ENCODE data around the gene PIK3CA. TPM values are rescaled to one million over a fixed set of nuclear protein-coding genes. Genes with fewer than 3 reads are reported as not detected.
"Not testable (repeated sequence)": the region's sequence is repeated elsewhere in the genome, so short reads cannot be mapped to it uniquely, and the experiment has no call there.

PIK3CA gene
- total RNA-seq: 10 to 100 TPM; 13.0 to 18.0 TPM
- long read RNA-seq, full-length matches to known transcripts: 7 of 8 reads
- long read RNA-seq, partial matches to known transcripts: 0 of 8 reads
- long read RNA-seq, other reads (novel, unspliced or antisense): 1 of 8 reads

DNA sequence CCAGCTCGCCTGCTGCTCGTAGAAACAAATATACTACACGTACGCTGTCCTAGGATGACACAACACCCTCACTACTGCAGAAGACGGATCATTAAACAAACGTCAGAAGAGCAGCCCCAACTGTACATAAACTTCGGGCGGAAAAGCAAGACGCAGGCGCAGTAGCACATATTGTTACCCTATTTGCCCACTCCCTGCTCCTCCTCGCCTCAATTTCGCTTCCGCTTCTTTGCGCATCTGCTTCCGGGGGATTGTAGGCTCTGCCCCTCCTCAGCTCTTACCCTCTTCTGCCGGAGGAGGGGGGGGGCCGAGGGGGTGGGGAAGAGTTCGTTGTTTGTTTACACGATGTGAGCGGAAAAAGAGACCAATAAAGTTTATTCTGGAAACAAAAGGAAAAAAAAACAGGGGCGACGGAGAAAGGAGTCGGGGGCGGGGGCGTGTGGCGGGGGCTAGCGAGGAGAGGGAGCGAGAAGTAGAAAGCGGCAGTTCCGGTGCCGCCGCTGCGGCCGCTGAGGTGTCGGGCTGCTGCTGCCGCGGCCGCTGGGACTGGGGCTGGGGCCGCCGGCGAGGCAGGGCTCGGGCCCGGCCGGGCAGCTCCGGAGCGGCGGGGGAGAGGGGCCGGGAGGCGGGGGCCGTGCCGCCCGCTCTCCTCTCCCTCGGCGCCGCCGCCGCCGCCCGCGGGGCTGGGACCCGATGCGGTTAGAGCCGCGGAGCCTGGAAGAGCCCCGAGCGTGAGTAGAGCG, at the start of gene PIK3CA:
PIK3CA (plus strand) TSS at position 485 of the 743 bp plus-strand sequence. CDS start 50,469 bp downstream, outside the sequence.
- DNase-seq (peak; percentile 91 to 98), ATAC-seq (peak; percentile 89)
- intact Hi-C loops (cut with DNase I, micrococcal nuclease): loop anchor here in 1 of 2 donors (5.0 to 10.0 kb wide), 2 partner anchors 133 to 174 kb away; partner anchors contain the start of gene ZNF639

DNA sequence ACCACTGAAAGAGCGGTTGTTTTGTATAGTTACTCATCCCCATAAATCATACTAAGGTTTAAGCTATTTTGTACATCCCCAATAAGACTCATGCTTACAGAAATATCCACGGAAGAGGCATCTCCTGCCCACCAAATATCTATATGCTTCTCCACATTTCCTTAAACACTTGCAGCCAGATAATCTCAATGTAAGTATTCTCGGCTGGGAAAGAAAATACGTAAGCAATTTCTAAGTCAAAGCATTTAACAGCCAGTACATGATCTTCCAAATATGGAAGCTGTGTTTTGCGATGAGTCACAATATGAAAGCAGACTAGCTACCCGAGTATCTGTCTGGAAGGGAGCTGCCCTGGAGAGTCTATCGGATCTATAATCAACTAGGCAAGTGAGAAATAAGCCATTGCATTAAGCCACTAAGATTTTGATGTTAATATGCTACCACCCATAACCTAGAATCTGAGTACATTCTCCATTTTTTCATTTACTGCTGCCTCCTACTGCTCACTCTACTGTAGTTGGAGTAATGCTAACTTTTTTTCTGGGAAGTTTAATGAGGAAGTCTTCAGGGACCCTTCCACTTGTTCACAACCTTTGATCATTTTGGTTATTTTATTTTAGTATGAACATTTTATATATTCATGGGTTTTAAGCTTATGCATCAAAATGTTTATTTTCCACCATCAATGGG, 49.6 kb upstream of the PIK3CA start:
- no peak for ATAC-seq
- intact Hi-C loops (cut with DNase I, micrococcal nuclease): no loop called here
- DNase-seq: no peak

DNA sequence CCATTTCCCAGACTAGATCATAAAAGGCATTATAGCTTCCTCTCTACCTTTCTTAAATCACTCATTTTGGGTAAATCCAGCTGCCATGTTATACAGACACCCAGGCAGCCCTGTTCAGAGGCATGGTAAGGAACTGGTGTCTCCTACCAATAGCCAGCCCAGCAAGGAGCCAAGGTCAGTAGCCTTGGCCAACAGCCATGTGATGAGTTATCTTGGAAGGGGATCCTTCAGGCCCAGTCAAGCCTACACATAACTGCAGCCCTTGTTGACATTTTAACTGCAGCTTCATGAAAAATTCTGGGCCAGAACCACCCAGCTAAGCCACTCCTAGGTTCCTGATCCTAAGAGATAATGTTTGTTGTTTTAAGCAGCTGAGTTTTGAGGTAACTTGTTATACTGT, 47.5 kb upstream of the PIK3CA start:
- intact Hi-C loops (cut with DNase I, micrococcal nuclease): no loop called here
- DNase-seq: no peak
- ATAC-seq: no peak

DNA sequence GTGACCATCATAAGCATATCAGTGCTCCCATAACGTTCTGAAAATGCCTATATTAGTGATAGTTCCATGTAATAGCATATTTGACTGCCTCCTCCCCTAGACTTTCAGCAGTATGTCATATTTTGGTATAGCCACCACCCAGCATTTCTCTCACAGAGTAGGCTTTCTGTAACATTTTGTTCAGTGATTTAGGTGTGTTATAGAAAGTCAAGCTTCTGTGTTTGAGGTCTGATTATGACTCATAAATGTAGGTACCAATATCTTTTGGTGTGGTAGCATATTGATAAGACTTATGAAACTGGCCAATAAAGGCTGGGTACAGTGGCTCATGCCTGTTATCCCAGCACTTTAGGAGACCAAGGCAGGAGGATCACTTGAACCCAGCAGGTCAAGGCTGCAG, 42.3 kb upstream of the PIK3CA start:
- DNase-seq (no peak), ATAC-seq (no peak)
- intact Hi-C loops (cut with DNase I, micrococcal nuclease): no loop called here

DNA sequence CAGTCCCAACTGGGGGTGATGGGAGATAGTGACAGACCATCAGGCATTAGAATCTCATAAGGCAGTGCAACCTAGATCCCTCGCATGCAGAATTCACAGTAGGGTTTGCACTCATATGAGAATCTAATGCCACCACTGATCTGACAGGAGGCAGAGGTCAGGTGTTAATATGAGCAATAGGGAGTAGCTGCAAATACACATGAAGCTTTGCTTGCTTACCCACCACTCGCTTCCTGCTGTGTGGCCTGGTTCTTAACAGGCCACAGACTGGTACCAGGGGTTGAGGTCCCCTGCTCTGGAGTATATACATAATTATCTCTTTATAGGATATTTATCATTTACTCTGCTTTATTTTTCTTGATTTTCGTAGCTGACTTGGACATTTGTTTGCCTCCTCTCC, 40.5 kb upstream of the PIK3CA start:
- intact Hi-C loops (cut with DNase I, micrococcal nuclease): no loop called here
- DNase-seq (no peak), ATAC-seq (no peak)

DNA sequence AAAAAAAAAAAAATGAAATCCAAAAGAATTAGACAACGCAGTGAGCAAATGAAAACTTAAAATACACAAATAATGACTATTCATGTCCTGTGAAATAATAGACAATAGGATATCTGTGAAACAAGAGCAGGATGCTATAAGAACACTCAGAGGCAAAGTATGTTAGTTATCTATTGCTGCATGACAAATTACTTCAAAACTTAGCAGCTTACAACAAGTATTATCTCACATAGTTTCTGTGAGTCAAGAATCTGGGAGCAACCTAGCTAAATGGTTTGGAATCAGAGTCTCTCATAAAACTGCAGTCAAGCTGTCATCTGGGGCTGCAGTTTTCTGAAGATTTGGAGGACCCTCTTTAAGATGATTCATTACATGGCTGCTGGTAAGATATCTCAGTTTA, 40.1 kb upstream of the PIK3CA start:
- ATAC-seq (no peak), DNase-seq (no peak)
- intact Hi-C loops (cut with DNase I, micrococcal nuclease): no loop called here

DNA sequence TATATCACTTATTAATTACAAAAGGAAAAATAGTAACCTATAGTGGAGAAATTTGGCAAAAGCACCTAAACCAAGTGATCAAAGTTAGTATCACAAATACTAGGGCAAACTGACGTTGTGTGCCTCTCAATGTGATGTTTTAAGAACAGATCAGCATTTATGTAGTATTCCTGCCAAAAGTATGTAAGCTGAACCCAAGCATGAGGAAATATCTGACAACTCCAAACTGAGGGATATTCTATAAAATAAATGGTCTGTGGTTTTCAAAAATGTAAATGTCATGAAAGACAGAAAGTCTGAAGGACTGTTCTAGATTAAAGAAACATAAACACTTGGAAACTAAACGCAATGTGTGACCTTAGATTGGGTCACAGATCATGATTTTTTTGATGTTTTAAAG, 34.3 kb upstream of the PIK3CA start:
- no peak for DNase-seq
- ATAC-seq: no peak
- intact Hi-C loops (cut with DNase I, micrococcal nuclease): no loop called here

DNA sequence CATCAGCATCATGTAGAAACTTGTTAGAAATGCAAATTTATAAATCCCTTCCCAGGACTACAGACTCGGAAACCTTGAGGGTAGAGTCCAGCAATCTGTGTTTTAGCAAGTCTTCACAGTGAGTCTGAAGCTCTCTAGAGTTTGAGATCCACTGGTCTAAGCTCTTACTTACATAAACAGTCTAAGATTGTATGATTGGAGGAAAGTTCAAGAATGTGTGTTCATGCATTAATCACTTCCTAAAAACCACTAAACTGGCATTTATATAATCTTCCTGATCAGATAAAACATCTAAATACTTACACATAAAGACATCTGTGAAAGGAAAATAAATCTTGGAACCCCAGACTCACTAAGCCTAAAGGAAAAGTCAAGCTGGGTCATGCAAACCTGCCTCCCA, 32.7 kb upstream of the PIK3CA start:
- DNase-seq; intact Hi-C loops (cut with DNase I, micrococcal nuclease); ATAC-seq: not testable (repeated sequence)

DNA sequence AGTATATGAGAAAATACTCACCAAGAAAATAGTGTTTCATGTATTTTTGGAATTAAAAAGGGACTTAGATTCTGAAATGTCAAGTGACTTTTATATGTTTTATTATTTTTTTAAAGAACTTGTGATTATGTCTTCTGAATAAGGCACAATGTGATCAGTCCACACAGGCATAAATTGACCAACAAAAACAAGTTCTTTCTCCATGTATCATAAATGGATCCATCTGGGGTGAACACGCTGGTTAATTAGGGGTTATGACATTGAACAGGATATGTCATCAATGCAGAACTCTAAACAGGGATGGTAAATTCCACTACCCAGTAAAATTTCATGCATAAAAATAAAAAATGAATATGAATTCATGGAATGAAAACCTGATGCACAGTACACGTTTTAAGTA, 31.3 kb upstream of the PIK3CA start:
- intact Hi-C loops (cut with DNase I, micrococcal nuclease): no loop called here
- no peak for DNase-seq
- no peak for ATAC-seq

DNA sequence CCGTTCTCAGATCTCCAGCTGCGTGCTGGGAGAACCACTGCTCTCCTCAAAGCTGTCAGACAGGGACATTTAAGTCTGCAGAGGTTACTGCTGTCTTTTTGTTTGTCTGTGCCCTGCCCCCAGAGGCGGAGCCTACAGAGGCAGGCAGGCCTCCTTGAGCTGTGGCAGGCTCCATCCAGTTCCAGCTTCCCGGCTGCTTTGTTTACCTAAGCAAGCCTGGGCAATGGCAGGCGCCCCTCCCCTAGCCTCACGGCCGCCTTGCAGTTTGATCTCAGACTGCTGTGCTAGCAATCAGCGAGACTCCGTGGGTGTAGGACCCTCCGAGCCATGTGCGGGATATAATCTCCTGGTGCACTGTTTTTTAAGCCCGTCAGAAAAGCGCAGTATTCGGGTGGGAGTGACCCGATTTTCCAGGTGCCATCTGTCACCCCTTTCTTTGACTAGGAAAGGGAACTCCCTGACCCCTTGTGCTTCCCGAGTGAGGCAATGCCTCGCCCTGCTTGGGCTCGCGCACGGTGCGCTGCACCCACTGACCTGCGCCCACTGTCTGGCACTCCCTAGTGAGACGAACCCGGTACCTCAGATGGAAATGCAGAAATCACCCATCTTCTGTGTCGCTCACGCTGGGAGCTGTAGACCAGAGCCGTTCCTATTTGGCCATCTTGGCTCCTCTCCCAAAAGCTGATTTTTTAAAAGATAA, 15.8 kb upstream of the PIK3CA start:
- intact Hi-C loops (cut with DNase I, micrococcal nuclease); ATAC-seq: not testable (repeated sequence)
- DNase-seq: peak; percentile 71 to 78

DNA sequence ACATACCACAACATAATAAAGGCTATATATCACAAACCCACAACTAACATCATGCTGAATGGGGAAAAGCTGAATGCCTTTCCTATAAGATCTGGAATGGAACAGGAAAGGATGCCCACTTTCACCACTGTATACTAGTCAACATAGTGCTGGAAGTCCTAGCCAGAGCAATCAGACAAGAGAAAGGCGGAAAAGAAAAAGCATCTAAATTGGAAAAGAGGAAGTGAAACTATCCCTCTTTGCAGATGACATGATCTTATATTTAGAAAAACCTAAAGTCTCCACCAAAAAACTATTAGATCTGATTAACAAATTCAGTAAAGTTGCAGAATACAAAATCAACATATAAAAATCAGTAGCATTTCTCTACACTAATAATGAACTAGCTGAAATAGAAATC, 14.6 kb upstream of the PIK3CA start:
- DNase-seq: no peak
- no peak for ATAC-seq
- intact Hi-C loops (cut with DNase I, micrococcal nuclease): no loop called here

DNA sequence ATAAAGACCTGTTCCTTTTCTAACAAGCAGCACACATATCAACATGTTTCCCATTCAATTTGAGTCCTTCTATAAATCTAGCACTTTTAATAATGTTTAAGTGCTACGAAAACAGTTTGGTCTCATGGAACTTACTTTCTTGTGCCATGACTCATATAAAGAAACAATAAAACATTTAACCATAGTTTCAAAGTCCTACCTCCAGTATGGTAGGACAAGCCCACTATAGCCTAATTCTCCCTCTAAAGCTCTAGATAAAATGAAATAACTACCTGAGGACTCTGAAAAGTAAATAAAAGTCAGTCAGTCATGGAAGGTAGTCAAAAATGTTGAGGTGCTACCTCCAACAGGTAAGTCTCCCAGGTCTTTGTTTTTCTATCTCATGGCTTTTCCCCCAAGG, 12.0 kb upstream of the PIK3CA start:
- DNase-seq: no peak
- peak; percentile 92 for ATAC-seq
- intact Hi-C loops (cut with DNase I, micrococcal nuclease): no loop called here

DNA sequence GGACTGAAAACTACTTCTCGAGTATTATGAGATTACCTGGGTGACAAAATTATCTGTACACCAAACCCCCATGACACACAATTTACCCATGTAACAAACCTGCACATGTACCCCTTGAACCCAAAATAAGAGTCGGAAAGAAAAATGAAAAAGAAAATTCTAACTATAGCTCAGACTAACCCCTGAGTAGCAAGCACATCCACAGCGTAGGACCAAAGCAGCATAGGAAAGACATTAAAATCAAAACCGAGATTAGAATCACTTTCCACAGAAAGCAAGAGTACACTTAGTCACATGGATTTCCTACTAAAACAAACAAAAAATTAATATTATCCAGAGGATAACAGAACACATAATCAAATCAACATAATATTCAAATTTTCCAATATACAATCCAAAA, 6.3 kb upstream of the PIK3CA start:
- ATAC-seq (no peak), DNase-seq (no peak)
- intact Hi-C loops (cut with DNase I, micrococcal nuclease): loop anchor here in 1 of 2 donors (10.0 kb wide), 1 partner anchor 127 kb away; no protein-coding TSS in a partner anchor

DNA sequence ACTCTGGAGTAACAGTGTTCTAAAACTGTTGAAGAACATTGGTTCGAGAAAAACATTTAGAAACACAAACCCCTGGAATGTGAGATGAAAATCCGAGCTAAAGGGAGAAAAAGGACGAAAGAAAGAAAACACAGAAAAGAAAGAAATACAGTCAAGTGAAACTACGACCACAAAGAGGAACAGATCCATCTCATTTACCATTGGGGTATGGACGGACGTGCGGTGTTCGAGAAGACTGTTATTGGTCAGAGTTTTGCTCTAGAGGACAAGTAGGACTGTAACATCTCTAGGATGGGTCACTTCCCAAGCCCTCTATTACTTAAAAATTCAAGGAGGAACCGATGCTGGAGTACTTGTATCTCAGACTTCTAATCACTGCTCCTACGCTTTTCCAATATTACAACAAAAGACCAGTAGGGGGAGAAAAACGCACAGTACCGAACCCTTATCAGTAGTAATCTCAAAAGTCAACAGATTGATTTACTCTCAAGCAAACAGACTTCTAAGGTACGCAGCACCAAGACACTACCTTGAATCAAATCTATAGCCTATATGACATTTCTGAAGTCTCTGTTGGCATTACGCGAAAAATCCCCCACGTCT, 1.1 kb upstream of the PIK3CA start:
- peak in 1 of 2 donors; percentile 7 for DNase-seq
- ATAC-seq: peak; percentile 70
- intact Hi-C loops (cut with DNase I, micrococcal nuclease): loop anchor here in 1 of 2 donors (5.0 to 10.0 kb wide), 2 partner anchors 132 to 175 kb away; partner anchors contain the start of gene ZNF639

DNA sequence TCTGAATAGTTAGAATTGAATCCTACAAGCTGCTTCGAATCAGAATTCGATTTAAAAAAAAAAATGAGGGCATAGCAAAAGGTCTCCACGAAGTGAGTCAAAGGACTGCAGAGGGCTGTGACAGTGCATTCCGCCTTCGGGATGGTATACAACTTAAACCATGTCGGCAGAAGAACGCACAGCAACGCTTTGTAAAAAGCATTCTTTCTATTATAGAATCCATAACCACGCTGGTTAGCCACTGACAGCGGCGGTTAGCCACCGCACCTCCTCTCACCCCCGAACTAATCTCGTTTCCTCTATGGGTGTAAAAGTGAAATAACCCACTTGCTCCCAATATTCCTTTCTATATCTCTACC, 664 bp upstream of the PIK3CA start:
- peak; percentile 13 for ATAC-seq
- intact Hi-C loops (cut with DNase I, micrococcal nuclease): loop anchor here in 1 of 2 donors (5.0 to 10.0 kb wide), 2 partner anchors 133 to 175 kb away; partner anchors contain the start of gene ZNF639

DNA sequence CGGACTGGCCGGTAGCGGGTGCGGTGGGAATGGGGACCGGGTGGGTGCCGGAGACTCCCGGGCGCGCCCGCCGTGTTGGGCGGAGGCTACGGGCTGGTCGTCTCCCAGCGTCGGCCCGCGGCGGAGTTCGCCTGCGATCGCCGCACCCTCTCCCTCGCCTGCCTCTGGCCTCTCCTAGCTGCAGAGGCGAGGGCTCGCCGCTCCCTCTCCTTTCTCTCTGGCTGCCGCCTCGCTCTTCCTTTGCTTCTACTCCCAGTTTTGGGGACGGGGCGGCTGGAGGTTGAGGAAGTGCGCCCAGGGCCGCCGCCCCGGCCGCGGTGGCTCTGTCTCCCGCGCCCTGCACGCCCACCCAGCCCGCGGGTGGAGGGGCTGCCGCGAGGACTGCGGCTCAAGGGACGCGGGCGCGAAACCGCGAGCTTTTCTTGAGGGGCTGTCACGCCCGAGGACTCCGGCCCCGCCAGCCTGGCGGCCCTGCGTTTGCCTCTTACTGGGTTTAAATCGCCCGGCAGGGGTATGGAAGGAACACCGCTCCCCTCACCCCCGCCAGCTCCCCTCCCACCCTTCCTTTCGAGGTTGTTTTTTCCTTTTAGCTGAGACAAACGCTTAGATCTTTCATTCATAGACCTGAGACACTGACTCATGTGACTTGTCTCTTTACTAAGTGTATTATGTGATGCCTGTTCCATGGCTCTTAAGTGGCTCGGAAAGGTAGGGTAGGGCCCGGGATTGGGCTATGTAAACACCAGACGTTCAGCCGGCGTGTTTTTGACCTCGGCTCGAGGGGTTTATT, 654 bp downstream of the PIK3CA start:
- intact Hi-C loops (cut with DNase I, micrococcal nuclease): loop anchor here in 1 of 2 donors (5.0 to 10.0 kb wide), 2 partner anchors 134 to 173 kb away; partner anchors contain the start of gene ZNF639
- DNase-seq: peak; percentile 32 to 70
- peak; percentile 61 for ATAC-seq

More for the DNA sequence above, 664 bp upstream of the PIK3CA start:
- DNase-seq: peak in 1 of 2 donors; percentile 59

DNA sequence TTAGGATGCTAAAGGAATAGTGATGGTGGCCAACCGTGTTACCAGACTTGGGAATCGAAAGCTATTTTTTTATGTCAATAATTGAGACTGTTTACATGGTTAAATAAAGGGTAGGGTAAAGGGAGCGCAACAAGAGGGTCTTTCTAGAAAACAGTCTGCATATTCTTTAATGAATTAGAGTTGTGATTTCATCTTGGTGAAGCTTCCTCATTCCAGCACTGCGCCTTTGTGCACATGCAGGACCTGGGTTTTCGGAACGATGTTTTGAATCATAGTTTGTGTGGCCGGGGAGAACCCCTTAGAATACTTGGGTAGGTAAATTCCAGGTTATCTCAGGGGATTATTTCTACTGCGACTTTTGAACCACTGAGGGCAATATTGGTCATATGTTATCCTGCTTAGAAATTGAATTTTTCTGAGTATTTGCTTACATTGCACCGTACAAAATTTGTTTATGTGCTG, 1.3 kb downstream of the PIK3CA start:
- intact Hi-C loops (cut with DNase I, micrococcal nuclease): loop anchor here in 1 of 2 donors (5.0 to 10.0 kb wide), 2 partner anchors 135 to 173 kb away; partner anchors contain the start of gene ZNF639
- ATAC-seq (no peak), DNase-seq (peak in 1 of 2 donors; percentile 17)

DNA sequence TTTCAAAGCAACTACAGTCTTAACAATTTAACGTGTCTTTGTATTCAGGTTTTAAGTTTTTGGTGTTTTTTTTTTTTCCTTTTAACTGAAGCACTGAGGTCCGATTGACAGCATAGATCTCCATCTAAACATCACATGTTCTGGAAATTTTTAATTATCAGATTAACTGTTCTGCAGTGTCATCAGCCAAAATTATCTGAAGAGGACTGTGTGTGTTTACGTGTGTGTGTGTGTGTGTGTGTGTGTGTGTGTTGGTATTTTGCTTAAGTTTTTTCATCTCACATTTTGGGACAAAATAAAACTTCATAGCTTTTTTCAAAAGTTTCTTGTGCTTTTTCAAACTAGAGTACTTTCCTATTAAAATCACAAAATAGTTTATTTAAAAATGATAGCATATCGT, 1.8 kb downstream of the PIK3CA start:
- DNase-seq (no peak), ATAC-seq (no peak)
- intact Hi-C loops (cut with DNase I, micrococcal nuclease): loop anchor here in 1 of 2 donors (5.0 to 10.0 kb wide), 2 partner anchors 135 to 172 kb away; partner anchors contain the start of gene ZNF639
